Inflammatory macrophage treated with lipopolysaccharide for 4 hours (primary cell): ENCODE results near the gene POU2F3.

Experiments used
- DNase-seq: peaks from one replicate; pipeline ENCODE4 v3.0.0-alpha.2; 2020

POU2F3 gene

GRCh38 chr11:120324932-120325810, 85.2 kb downstream of the POU2F3 start, which contains the start of gene TLCD5:
TSS of gene TLCD5 (plus strand) at chr11:120325299. CDS start at chr11:120327442, 2,143 bp downstream.
- DNase-seq, result no peak

DNA sequence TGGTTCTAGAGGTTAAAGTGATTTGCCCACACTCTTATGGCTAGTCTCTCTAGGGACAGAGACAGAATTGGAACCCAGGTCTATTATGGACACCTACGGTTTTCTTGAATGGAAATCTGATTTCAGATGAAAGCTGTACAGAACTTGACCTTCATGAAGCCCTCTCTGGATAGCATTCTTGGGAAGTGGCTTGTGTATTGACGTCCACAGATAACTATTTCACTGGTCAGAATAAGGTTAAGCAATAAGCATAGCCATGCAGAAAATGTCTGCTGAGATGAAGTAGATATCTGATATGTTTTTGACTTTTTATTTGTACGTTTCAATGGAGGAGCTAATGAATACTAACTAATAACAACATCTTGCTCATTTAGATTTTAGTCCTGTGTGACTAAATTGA, 86.3 kb downstream of the POU2F3 start:
- DNase-seq, result no peak

GRCh38 chr11:120326845-120327281, 86.9 kb downstream of the POU2F3 start:
- DNase-seq, result peak; percentile 55

- no peak for DNase-seq
These were observed 87.4 kb downstream of the POU2F3 start for GRCh38 chr11:120327311-120327710.

DNA sequence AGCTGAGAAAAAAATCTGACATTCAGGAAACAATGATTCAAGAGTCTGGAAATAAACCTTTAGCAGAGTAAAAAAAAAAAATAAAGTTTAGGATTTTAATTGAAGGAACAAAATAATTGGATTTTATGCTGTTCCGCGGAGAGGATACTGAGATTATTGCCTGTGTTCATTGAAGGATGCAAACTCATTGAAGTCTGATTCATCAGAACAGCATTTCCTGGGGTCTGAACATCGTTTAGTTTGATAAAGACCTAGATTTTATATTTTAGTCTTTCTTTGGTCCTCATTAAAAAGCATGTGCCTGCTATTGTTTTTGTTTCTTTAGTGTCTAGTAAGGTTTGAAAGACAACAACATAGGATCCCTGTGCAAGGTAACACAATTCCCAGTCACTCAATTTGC, 89.6 kb downstream of the POU2F3 start:
- DNase-seq, result no peak

- DNase-seq, result no peak
These were observed 90.1 kb downstream of the POU2F3 start for GRCh38 chr11:120330045-120330444.

DNA sequence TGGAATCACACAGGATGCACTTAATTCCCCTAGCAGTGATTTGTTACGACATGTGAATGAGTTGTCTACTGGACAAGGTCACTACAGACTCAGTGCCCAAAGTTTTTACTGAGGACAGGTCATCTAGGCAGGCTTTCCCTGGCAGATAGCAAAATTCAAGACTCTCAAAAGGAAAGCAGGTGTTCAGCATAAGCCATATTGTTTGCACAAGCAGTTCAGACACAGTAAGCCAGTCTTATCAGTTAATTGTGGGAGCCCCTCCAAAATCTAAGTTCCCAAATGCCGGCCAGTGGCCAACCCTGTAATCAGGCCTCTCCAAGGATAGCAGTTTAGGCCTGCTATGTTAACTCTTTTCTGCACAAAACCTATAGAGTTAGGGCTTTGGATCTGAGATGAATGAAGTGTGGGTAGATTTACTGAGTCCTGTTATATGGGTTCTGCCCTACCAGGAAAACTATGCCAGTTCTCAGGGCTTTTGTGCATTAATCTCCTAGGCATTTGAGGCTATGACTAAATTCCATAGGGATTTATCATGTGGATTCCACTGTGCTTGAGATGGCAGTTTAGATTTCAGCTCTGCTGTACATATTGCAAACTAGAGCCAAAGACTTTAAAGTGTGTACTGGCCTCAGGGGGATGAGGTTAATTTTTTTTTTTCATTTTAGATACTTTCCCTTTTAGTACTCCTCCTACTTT, 91.5 kb downstream of the POU2F3 start:
- DNase-seq, result no peak

GRCh38 chr11:120332822-120333716, 93.1 kb downstream of the POU2F3 start:
- no peak for DNase-seq

GRCh38 chr11:120333801-120334200, 93.9 kb downstream of the POU2F3 start:
- DNase-seq, result no peak

GRCh38 chr11:120334332-120334731, 94.4 kb downstream of the POU2F3 start:
- DNase-seq, result no peak

- DNase-seq, result peak; percentile 81
These were observed 95.0 kb downstream of the POU2F3 start for GRCh38 chr11:120334894-120335462.

- DNase-seq, result no peak
These were observed 95.6 kb downstream of the POU2F3 start for GRCh38 chr11:120335556-120335907.

GRCh38 chr11:120335908-120336640, 96.1 kb downstream of the POU2F3 start, which contains the start of gene ARHGEF12:
TSS of gene ARHGEF12 (plus strand) at chr11:120336413. CDS start at chr11:120337244, 831 bp downstream.
- DNase-seq, result peak; percentile 76

- no peak for DNase-seq
These were observed 96.9 kb downstream of the POU2F3 start for GRCh38 chr11:120336641-120337354.

GRCh38 chr11:120337355-120338106, 97.6 kb downstream of the POU2F3 start:
- no peak for DNase-seq

DNA sequence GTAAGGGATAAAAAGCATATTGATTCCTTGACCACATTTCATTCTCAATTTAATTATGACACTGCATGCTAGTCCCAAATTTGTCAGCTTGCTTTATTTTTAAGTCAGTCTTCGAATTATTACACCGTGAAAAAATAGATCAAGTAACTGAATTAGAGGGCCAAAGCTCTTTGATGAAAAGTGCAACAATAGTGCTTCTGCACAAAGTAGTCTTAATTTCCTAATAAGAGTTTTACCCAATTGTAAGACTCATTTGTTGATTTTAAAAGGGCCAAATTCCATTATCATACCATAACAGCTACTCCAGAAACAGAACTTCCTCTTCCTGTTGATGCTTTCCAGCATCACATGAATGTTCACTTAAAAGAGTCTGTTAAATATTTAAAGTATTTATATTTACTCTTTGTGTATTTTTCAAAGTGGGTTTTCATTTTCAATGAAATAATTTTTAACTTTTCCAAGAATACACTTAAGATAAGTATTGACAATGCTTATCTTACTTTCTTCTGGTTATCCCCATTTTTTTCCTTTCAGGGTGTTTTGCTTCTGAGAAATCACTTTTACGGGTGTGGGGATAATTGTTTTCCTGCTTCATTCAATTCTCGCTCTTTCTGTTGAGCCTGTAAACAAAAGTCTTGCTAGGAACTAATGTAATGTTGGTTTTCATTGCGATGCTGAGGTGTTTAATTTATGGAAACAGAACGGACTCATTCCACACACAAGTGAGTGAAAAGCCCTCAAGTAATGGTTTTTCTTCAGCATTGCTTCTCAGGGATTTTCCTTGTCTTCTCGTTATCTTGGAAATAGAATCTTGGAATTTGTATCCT, 98.4 kb downstream of the POU2F3 start:
- DNase-seq, result no peak

- no peak for DNase-seq
These were observed 99.5 kb downstream of the POU2F3 start for GRCh38 chr11:120339394-120339890.

DNA sequence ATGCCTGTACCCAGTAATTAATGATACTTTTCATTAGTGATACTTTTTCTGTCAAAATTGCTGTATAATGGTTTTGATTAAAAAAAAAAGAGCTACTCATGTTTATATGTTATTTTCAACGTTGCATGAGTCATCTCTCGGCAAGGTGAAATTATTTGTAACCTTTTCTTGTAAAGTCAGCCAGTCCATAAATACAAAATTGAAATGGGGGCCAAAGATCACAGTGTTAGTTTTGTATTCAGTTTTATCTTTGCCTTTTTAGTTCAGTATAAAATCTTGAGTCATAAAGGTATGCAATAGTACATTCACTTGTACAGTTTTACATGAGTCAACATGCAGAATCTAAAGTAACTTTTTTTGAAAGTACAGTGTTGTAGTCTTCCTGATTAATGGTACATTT, 100.6 kb downstream of the POU2F3 start:
- DNase-seq, result no peak

DNA sequence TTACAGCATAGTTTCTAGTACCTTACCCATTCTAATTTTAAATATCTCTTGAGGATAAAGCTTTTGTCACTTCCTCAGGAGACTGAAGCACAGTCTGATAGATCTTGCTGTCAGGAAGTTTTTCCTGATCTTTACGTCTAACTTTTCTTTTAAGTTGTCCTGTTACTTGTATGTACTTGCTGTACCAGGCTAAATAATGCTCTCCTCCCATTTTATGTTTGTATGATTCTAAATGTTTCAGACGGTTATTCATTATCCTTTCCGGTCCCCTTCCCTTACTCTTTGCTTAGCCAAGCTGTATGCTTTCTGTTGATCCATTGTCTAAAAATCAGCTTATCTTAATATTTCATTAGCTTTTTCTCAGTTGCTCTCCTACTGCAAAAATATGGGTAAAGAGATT, 102.3 kb downstream of the POU2F3 start:
- DNase-seq, result no peak
